HL-60 (cell line): ENCODE measurements around the gene ZNF618.
"Not testable (repeated sequence)": the region's sequence is repeated elsewhere in the genome, so short reads cannot be mapped to it uniquely, and the experiment has no call there.

ENCODE experiments used
- DNase-seq, 2 experiments: peaks; one replicate each; pipeline ENCODE4 v3.0.0-alpha.2; 2010 to 2020; ENCODE audit warnings: low read depth in 1 of 2, low spot score in 1 of 2
- H3K27ac ChIP-seq: fragments of 250-450 bp; sonication (Bioruptor Pico); replicated peaks from 2 replicates; pipeline ENCODE4 v1.5.1; 2020; ENCODE audit warnings: mild to moderate bottlenecking, moderate library complexity
- H3K27me3 ChIP-seq: fragments of 250-450 bp; sonication (Bioruptor Pico); 2 replicates; pipeline ENCODE4 v1.5.1; 2021; ENCODE audit warnings: mild to moderate bottlenecking, moderate library complexity; ENCODE audit not compliant: insufficient read depth, poor library complexity, severe bottlenecking
- H3K4me3 ChIP-seq: replicated peaks from 2 replicates; pipeline ENCODE4 v1.5.1; 2011; ENCODE audit warnings: mild to moderate bottlenecking, control low read depth, low read length; ENCODE audit not compliant: insufficient read depth
- GABPA ChIP-seq: IDR thresholded peaks from 2 replicates; pipeline ENCODE4 v1.6.1; 2012; ENCODE audit warnings: low read depth
- POLR2AphosphoS5 ChIP-seq: IDR thresholded peaks from 2 replicates; pipeline ENCODE4 v1.6.1; 2012; ENCODE audit warnings: low read depth
- SPI1 ChIP-seq: IDR thresholded peaks from 2 replicates; pipeline ENCODE4 v1.6.1; 2012; ENCODE audit warnings: low read depth, mild to moderate bottlenecking, borderline replicate concordance
- TF ChIP-seq, protein P1 (sequence below): IDR thresholded peaks from 2 replicates; pipeline ENCODE4 v1.6.1; 2012; ENCODE audit warnings: low read depth; ENCODE audit not compliant: insufficient replicate concordance
- TF ChIP-seq, protein P2 (sequence below): IDR thresholded peaks from one replicate; pipeline ENCODE4 v1.5.1; 2011; ENCODE audit warnings: low read length, control low read depth, inconsistent platforms; ENCODE audit not compliant: insufficient read depth

The ZNF618 gene

DNA sequence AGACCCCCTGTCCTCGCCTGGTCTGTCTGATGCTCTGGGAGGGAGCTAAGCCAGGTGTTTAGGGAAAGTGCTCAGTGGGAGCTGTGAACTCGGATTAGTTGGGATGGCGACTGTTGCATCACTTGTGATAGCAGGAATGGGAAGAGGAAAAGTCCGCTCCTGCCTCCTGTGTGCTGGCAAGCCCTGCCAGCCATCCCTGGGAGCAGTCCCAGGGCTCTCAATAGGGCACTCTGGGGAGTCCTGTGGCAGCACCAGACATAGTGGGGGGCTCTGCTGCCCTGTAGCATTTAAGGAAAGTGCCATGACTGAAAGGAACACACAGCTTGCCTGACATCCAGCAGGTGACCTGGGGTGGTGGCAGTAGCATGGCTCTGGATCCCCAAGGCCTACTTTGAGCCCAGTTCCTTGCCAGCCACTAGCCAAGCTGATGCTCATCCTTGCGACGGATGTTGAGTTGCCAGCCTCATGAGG, 120.5 kb downstream of the ZNF618 start:
- DNase-seq: no peak
- TF ChIP-seq, protein P1, sequence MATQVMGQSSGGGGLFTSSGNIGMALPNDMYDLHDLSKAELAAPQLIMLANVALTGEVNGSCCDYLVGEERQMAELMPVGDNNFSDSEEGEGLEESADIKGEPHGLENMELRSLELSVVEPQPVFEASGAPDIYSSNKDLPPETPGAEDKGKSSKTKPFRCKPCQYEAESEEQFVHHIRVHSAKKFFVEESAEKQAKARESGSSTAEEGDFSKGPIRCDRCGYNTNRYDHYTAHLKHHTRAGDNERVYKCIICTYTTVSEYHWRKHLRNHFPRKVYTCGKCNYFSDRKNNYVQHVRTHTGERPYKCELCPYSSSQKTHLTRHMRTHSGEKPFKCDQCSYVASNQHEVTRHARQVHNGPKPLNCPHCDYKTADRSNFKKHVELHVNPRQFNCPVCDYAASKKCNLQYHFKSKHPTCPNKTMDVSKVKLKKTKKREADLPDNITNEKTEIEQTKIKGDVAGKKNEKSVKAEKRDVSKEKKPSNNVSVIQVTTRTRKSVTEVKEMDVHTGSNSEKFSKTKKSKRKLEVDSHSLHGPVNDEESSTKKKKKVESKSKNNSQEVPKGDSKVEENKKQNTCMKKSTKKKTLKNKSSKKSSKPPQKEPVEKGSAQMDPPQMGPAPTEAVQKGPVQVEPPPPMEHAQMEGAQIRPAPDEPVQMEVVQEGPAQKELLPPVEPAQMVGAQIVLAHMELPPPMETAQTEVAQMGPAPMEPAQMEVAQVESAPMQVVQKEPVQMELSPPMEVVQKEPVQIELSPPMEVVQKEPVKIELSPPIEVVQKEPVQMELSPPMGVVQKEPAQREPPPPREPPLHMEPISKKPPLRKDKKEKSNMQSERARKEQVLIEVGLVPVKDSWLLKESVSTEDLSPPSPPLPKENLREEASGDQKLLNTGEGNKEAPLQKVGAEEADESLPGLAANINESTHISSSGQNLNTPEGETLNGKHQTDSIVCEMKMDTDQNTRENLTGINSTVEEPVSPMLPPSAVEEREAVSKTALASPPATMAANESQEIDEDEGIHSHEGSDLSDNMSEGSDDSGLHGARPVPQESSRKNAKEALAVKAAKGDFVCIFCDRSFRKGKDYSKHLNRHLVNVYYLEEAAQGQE: no peak
- no peak for TF ChIP-seq GABPA
- no peak for TF ChIP-seq SPI1
- TF ChIP-seq, protein P2, sequence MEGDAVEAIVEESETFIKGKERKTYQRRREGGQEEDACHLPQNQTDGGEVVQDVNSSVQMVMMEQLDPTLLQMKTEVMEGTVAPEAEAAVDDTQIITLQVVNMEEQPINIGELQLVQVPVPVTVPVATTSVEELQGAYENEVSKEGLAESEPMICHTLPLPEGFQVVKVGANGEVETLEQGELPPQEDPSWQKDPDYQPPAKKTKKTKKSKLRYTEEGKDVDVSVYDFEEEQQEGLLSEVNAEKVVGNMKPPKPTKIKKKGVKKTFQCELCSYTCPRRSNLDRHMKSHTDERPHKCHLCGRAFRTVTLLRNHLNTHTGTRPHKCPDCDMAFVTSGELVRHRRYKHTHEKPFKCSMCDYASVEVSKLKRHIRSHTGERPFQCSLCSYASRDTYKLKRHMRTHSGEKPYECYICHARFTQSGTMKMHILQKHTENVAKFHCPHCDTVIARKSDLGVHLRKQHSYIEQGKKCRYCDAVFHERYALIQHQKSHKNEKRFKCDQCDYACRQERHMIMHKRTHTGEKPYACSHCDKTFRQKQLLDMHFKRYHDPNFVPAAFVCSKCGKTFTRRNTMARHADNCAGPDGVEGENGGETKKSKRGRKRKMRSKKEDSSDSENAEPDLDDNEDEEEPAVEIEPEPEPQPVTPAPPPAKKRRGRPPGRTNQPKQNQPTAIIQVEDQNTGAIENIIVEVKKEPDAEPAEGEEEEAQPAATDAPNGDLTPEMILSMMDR: no peak
- TF ChIP-seq POLR2AphosphoS5: no peak
- no peak overlapping the region for H3K27ac ChIP-seq
- H3K27me3 ChIP-seq: no peaks in the 10 kb centered on the region
- no peak overlapping the region for H3K4me3 ChIP-seq

DNA sequence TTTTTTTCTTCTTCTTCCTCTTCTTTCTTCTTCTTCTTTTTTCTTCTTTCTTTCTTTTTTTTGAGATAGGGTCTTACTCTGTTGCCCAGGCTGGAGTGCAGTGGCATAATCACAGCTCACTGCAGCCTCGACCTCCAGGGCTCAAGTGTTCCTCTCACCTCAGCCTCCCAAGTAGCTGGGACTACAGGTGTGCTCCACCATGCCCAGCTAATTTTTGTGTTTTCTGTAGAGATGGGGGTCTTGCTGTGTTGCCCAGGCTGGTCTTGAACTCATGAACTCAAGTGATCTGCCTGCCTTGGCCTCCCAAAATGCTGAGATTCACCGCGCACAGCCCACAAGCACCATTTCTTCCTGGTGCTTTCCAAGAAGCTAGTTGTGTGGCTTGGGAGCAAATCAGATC, 121.0 kb downstream of the ZNF618 start:
- not testable (repeated sequence) for DNase-seq, H3K27ac ChIP-seq, H3K27me3 ChIP-seq, H3K4me3 ChIP-seq

DNA sequence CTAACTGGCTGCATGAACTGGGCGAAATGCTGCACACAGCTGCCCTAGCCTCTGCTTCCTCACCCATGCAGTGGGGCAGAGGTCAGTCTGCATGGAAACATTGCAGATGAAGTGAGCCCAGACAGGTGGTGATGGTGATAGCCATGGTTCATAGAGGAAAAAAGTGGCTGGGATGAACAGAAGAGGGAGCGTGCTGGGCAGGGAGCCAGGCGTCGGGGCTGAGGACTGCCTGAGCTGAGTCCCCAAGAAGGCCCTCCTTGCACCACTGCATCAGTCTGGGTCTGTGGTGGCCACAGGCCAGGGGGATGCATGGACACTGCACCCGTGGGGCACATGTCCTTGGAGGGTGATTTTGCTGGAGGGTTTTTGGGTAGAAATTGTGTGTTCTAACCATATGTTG, 121.5 kb downstream of the ZNF618 start:
- Histone ChIP-seq H3K27ac (no peak overlapping the region), H3K27me3 (no peaks in the 10 kb centered on the region), H3K4me3 (no peak overlapping the region)
- TF ChIP-seq, protein P2: no peak
- TF ChIP-seq GABPA (no peak), POLR2AphosphoS5 (no peak), SPI1 (no peak)
- TF ChIP-seq, protein P1: no peak
- DNase-seq: no peak

DNA sequence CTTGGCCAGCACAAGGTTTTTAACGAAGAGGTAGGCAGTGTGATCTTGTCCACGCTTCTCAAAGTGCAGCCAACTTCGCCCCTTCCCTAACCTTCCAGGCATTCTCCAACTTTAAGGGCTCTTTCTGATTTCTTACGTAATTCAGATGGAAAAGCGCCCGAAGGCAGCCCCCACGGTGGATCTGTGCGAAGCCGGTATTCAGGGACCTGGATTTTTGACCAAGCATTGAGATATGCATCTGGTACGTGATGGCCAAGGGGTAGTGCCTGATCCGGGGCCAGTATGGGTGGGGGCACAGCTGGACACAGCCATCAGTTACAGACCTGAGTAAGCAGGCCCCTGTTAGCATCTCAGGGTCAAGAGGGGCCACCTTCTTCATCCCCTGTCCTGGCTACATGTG, 122.0 kb downstream of the ZNF618 start:
- Histone ChIP-seq H3K27ac (no peak overlapping the region), H3K27me3 (no peaks in the 10 kb centered on the region), H3K4me3 (no peak overlapping the region)
- TF ChIP-seq GABPA: no peak
- TF ChIP-seq, protein P1: no peak
- no peak for TF ChIP-seq SPI1
- TF ChIP-seq, protein P2: no peak
- TF ChIP-seq POLR2AphosphoS5: no peak
- DNase-seq: no peak
